Astrocyte (in vitro differentiated cells and primary cell): ENCODE measurements around the gene SNX10.

Experiments used
- EZH2 ChIP-seq: IDR thresholded peaks from 2 replicates; pipeline ENCODE4 v1.6.1; 2012; ENCODE audit warnings: mild to moderate bottlenecking, low read length, inconsistent platforms; ENCODE audit not compliant: insufficient read depth
- TF ChIP-seq, protein P1 (sequence below): IDR thresholded peaks from 2 replicates; pipeline ENCODE4 v1.5.1; 2011; ENCODE audit warnings: low read depth, mild to moderate bottlenecking, inconsistent platforms, low read length, moderate library complexity; ENCODE audit not compliant: insufficient read depth

DNA sequence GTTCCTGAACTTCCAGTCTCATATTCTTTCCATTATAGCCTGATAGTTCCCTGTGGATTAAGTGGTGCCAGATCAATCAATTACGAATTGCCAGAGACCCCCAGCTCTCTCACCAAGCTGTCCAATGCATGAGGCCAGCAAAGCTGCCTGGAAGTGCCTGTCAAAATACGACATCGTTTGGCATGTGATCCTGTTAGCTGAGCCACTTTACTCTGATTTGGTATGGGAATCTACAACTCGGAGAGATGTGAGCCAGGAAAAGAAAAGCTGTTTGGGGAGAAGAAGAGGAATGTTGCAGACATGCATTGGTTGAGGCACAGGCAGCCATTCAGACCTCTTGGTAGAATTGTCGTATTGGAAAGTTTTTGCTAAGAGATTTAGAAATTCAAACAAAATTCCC is 3.9 kb downstream of the SNX10 start:
- no peak for TF ChIP-seq EZH2
- TF ChIP-seq, protein P1, sequence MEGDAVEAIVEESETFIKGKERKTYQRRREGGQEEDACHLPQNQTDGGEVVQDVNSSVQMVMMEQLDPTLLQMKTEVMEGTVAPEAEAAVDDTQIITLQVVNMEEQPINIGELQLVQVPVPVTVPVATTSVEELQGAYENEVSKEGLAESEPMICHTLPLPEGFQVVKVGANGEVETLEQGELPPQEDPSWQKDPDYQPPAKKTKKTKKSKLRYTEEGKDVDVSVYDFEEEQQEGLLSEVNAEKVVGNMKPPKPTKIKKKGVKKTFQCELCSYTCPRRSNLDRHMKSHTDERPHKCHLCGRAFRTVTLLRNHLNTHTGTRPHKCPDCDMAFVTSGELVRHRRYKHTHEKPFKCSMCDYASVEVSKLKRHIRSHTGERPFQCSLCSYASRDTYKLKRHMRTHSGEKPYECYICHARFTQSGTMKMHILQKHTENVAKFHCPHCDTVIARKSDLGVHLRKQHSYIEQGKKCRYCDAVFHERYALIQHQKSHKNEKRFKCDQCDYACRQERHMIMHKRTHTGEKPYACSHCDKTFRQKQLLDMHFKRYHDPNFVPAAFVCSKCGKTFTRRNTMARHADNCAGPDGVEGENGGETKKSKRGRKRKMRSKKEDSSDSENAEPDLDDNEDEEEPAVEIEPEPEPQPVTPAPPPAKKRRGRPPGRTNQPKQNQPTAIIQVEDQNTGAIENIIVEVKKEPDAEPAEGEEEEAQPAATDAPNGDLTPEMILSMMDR, result no peak
